SK-N-SH (cell line): ENCODE measurements around the gene BTBD2. TPM values are rescaled to one million over a fixed set of nuclear protein-coding genes. Genes with fewer than 3 reads are reported as not detected.

ENCODE experiments used
- CTCF ChIA-PET: fragments of 300-600, 350-600 bp; formaldehyde crosslinking; extraction: SDS; loops from one replicate; lab custom pipeline; 2021; lab: Yijun Ruan, JAX
- POLR2A ChIA-PET: fragments of 350-600 bp; sonication (Branson Sonifier 250); formaldehyde crosslinking; extraction: SDS; loops from one replicate; lab custom pipeline; 2020; ENCODE audit warnings: antibody characterized with exemption, inconsistent platforms; lab: Yijun Ruan, JAX
- DNase-seq: peaks from one replicate; pipeline ENCODE4 v3.0.0; 2012
- H2AFZ ChIP-seq: fragments of 200-600 bp; sonication (generic); 2 replicates; pipeline ENCODE4 v1.8.1; 2016; ENCODE audit warnings: antibody characterized with exemption, mild to moderate bottlenecking, low read depth
- H3F3A ChIP-seq: fragments of 200-600 bp; sonication (generic); replicated peaks from 2 replicates; pipeline ENCODE3; 2016; ENCODE audit warnings: antibody characterized with exemption, mild to moderate bottlenecking; ENCODE audit not compliant: insufficient read depth
- H3K27ac ChIP-seq, 2 experiments: fragments of 200-500 bp in 1 of 2; fragments of 200-600 bp in 1 of 2; sonication (Bioruptor generic) in 1 of 2; sonication (generic), shearing (Covaris generic) in 1 of 2; 2 replicates each; pipeline versions ENCODE4 v1.5.1 to v1.6.1; 2014 to 2016; ENCODE audit warnings: low read depth in 2 of 2, inconsistent platforms in 1 of 2, low read length in 1 of 2, mild to moderate bottlenecking in 1 of 2, mixed read lengths in 1 of 2
- H3K27me3 ChIP-seq: fragments of 200-600 bp; sonication (generic), shearing (Covaris generic); 2 replicates; pipeline ENCODE4 v1.6.1; 2016; ENCODE audit warnings: mixed run types; ENCODE audit not compliant: insufficient read depth
- H3K36me3 ChIP-seq, 2 experiments: fragments of 200-500 bp in 1 of 2; fragments of 200-600 bp in 1 of 2; sonication (Bioruptor generic) in 1 of 2; sonication (generic) in 1 of 2; replicated peaks in 1 of 2; 2 replicates each; pipeline versions ENCODE3 to v1.5.1; 2014 to 2016; ENCODE audit warnings: low read length in 1 of 2, mild to moderate bottlenecking in 1 of 2; ENCODE audit not compliant: insufficient read depth in 2 of 2, control insufficient read depth in 1 of 2
- H3K4me1 ChIP-seq, 2 experiments: fragments of 200-500 bp in 1 of 2; fragments of 200-600 bp in 1 of 2; sonication (Bioruptor generic) in 1 of 2; sonication (generic), shearing (Covaris generic) in 1 of 2; 2 replicates each; pipeline versions ENCODE4 v1.5.1 to v1.6.1; 2014 to 2016; ENCODE audit warnings: low read depth in 1 of 2, low read length in 1 of 2, mixed run types in 1 of 2; ENCODE audit not compliant: insufficient read depth in 2 of 2, control insufficient read depth in 1 of 2
- H3K4me2 ChIP-seq: fragments of 200-600 bp; sonication (generic), shearing (Covaris generic); 2 replicates; pipeline ENCODE4 v1.6.1; 2017; ENCODE audit warnings: mixed run types
- H3K4me3 ChIP-seq, 2 experiments: fragments of 200-500 bp in 1 of 2; fragments of 200-600 bp in 1 of 2; sonication (Bioruptor generic) in 1 of 2; sonication (generic), shearing (Covaris generic) in 1 of 2; 2 replicates each; pipeline versions ENCODE4 v1.5.1 to v1.8.1; 2014 to 2016; ENCODE audit warnings: low read depth in 2 of 2, inconsistent platforms in 1 of 2, low read length in 1 of 2, mild to moderate bottlenecking in 1 of 2, mixed read lengths in 1 of 2, moderate library complexity in 1 of 2
- H3K79me2 ChIP-seq: fragments of 200-600 bp; sonication (generic); 2 replicates; pipeline ENCODE4 v1.8.1; 2017; ENCODE audit warnings: mild to moderate bottlenecking; ENCODE audit not compliant: insufficient read depth
- H3K9ac ChIP-seq: fragments of 200-600 bp; sonication (generic); 2 replicates; pipeline ENCODE4 v1.6.1; 2017; ENCODE audit warnings: mixed run types
- H3K9me2 ChIP-seq: fragments of 200-600 bp; sonication (generic); 2 replicates; pipeline ENCODE4 v1.6.1; 2017; ENCODE audit warnings: mixed run types
- H3K9me3 ChIP-seq: fragments of 200-600 bp; sonication (generic); 2 replicates; pipeline ENCODE4 v1.6.1; 2017; ENCODE audit warnings: mixed run types, mild to moderate bottlenecking, moderate library complexity
- H4K20me1 ChIP-seq: fragments of 200-600 bp; sonication (generic); 2 replicates; pipeline ENCODE4 v1.6.1; 2017; ENCODE audit warnings: mild to moderate bottlenecking, mixed run types; ENCODE audit not compliant: insufficient read depth
- CHD2 ChIP-seq: fragments of 150-350 bp; IDR thresholded peaks from 2 replicates; pipeline ENCODE4 v1.6.1; 2018; ENCODE audit warnings: low read length; ENCODE audit not compliant: partially characterized antibody
- ELF1 ChIP-seq: IDR thresholded peaks from 2 replicates; pipeline ENCODE4 v1.4.0; 2012
- EZH2phosphoT487 ChIP-seq: fragments of 200-600 bp; sonication (generic); IDR thresholded peaks from 2 replicates; pipeline ENCODE4 v1.6.1; 2017; ENCODE audit warnings: low read depth, mixed run types, mild to moderate bottlenecking, antibody characterized with exemption, moderate library complexity, borderline replicate concordance
- GABPA ChIP-seq: IDR thresholded peaks from 2 replicates; pipeline ENCODE4 v1.4.0; 2012; ENCODE audit warnings: low read depth, mild to moderate bottlenecking
- IRF3 ChIP-seq: fragments of 150-350 bp; IDR thresholded peaks from 2 replicates; pipeline ENCODE4 v1.6.1; 2016; ENCODE audit warnings: mild to moderate bottlenecking, low read depth, low read length
- MEF2A ChIP-seq: IDR thresholded peaks from 2 replicates; pipeline ENCODE4 v1.4.0; 2012; ENCODE audit warnings: low read depth, borderline replicate concordance
- NFIC ChIP-seq: IDR thresholded peaks from 2 replicates; pipeline ENCODE4 v1.4.0; 2012; ENCODE audit warnings: borderline replicate concordance
- NRF1 ChIP-seq: IDR thresholded peaks from 2 replicates; pipeline ENCODE4 v1.6.1; 2012; ENCODE audit warnings: low read depth, mild to moderate bottlenecking, low read length
- PBX3 ChIP-seq: IDR thresholded peaks from 2 replicates; pipeline ENCODE4; 2012
- POLR2AphosphoS5 ChIP-seq: IDR thresholded peaks from 2 replicates; pipeline ENCODE4 v1.6.1; 2012; ENCODE audit warnings: low read depth, low read length
- REST ChIP-seq: IDR thresholded peaks from 2 replicates; pipeline ENCODE4 v1.6.1; 2012; ENCODE audit warnings: mild to moderate bottlenecking, low read depth, low read length, moderate library complexity
- SIN3A ChIP-seq: IDR thresholded peaks from 2 replicates; pipeline ENCODE4 v1.6.1; 2012; ENCODE audit warnings: low read depth, mild to moderate bottlenecking, low read length, moderate library complexity, borderline replicate concordance
- SMC3 ChIP-seq: IDR thresholded peaks from 2 replicates; pipeline ENCODE4 v1.6.1; 2012; ENCODE audit warnings: low read depth, low read length, improper control_type of control experiment
- TAF1 ChIP-seq: IDR thresholded peaks from 2 replicates; pipeline ENCODE4 v1.6.1; 2012; ENCODE audit warnings: low read depth, mild to moderate bottlenecking, low read length, moderate library complexity, borderline replicate concordance
- TCF12 ChIP-seq: IDR thresholded peaks from 2 replicates; pipeline ENCODE4 v1.4.0; 2012
- TEAD4 ChIP-seq: IDR thresholded peaks from 2 replicates; pipeline ENCODE4 v1.4.0; 2012; ENCODE audit warnings: mild to moderate bottlenecking, borderline replicate concordance; ENCODE audit not compliant: insufficient read depth
- USF1 ChIP-seq: IDR thresholded peaks from 2 replicates; pipeline ENCODE4 v1.4.0; 2012; ENCODE audit warnings: low read depth, borderline replicate concordance
- USF2 ChIP-seq: fragments of 150-350 bp; IDR thresholded peaks from 2 replicates; pipeline ENCODE4 v1.6.1; 2017; ENCODE audit warnings: antibody characterized with exemption, low read length, low read depth, borderline replicate concordance
- ZBTB33 ChIP-seq: IDR thresholded peaks from 2 replicates; pipeline ENCODE4 v1.4.0; 2012; ENCODE audit warnings: low read depth, borderline replicate concordance
- WGBS: methylation state at CpG from one replicate; pipeline ENCODE4 v1.1.6; 2017; ENCODE audit warnings: low lambda C conversion rate; 5-methylcytosine and 5-hydroxymethylcytosine counted together
- polyA plus RNA-seq, 3 experiments: library from polyadenylated mRNA; depleted of rRNA; stranded (reverse); fragments of >200 nt; gene quantifications; 2 replicates each; pipeline ENCODE4 v1.2.3, GENCODE V29; 2012

Gene BTBD2
- polyA plus RNA-seq, 1 of the 3 experiments (the other 2 are of a cell fraction) = 66.8 TPM

GRCh38 chr19:1979642-1980041, 35.9 kb downstream of the BTBD2 start:
- 93% methylated on average over 17 of the region's 28 CpGs for WGBS
- Histone ChIP-seq H3K79me2 (peaks cover 25% of the 10 kb centered on the region; the same call in 1 of the 2 replicates), H3K27me3 (no peaks in the 10 kb centered on the region)

More at GRCh38 chr19:1979642-1980041, 35.9 kb downstream of the BTBD2 start:
- Histone ChIP-seq H4K20me1 (peaks cover 13% of the 10 kb centered on the region), H3K9me3 (no peaks in the 10 kb centered on the region), H3K4me2 (no peak overlapping the region), H3K9ac (no peak overlapping the region), H3K27ac (no peak overlapping the region), H2AFZ (no peak overlapping the region), H3K36me3 (peaks cover 5 to 39% of the 10 kb centered on the region in 2 experiments), H3K9me2 (no peaks in the 10 kb centered on the region), H3K4me1 (no peaks in the 10 kb centered on the region), H3F3A (peaks cover 9% of the 10 kb centered on the region), H3K4me3 (no peak overlapping the region)
- POLR2A ChIA-PET = no interaction called here
- no peak for DNase-seq
- CTCF ChIA-PET = interaction anchor here (0.9 kb wide), 1 partner anchor 116 kb away, joined by 3 read pairs; no protein-coding TSS in a partner anchor
- TF ChIP-seq SIN3A (no peak), POLR2AphosphoS5 (no peak), ELF1 (no peak), TEAD4 (no peak), NRF1 (no peak), TAF1 (no peak), NFIC (no peak), MEF2A (no peak), PBX3 (no peak), GABPA (no peak), SMC3 (no peak), REST (no peak), USF1 (no peak), TCF12 (no peak), USF2 (no peak), CHD2 (no peak), ZBTB33 (no peak), IRF3 (no peak), EZH2phosphoT487 (no peak)
